GM19240 (cell line): ENCODE measurements around the gene PIGK.
"Not testable (repeated sequence)": the region's sequence is repeated elsewhere in the genome, so short reads cannot be mapped to it uniquely, and the experiment has no call there.

Experiments
- DNase-seq: peaks from one replicate; pipeline ENCODE4 v3.0.0; 2011; ENCODE audit warnings: low spot score; ENCODE audit not compliant: insufficient read length

The PIGK gene

DNA sequence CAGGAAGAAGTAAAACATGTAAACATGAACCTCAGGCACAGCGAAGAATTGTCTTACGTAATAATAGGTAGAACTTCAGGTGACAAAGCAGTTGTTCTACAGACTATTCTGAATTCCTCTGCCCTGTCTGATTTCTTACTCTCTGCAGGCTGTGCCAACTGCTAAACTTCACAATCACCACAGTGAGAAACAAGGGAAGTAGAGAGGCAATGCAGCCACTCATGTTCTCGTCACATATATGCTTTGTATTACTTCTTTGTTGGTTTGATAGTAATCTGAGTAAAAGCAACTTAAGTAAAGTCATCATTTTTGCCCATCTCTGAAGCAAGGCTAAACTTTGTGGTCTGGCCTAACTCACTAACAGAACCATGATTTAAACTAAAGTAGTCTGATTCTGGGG is 21.9 kb downstream of the PIGK start:
- no peak for DNase-seq

DNA sequence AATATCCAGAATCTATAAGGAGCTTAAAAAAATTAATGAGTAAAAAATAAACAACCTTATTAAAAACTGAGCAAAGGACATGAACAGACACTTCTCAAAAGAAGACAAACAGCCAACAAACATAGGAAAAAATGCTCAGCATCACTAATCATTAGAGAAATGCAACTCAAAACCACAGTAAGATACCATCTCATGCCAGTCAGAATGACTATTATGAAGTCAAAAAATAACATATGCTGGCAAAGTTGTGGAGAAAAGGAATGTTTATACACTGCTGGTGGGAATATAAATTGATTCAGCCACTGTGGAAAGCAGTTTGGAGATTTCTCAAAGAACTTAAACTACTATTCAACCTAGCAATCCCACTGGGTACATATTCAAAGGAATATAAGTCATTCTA is 25.3 kb downstream of the PIGK start:
- DNase-seq, result no peak

DNA sequence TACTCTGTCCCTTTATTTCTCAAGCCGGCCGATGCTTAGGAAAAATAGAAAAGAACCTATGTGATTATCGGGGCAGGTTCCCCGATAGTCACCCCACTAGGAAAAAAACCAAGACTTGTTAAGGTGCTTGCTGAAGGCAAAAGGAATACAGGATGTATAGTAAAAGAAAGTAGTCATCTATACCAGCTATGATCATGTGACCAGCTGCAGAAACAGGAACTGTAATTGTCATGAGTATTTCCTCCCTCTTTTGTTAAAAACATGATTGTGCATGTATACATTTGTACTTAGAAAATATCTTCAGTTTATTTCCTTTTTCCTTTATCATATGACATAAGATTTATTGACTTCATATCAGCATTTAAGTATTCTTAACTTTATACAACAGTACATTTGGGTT is 30.5 kb downstream of the PIGK start:
- no peak for DNase-seq

- DNase-seq, result not testable (repeated sequence)
Observed at GRCh38 chr1:77186907-77187306, 32.3 kb downstream of the PIGK start.

DNA sequence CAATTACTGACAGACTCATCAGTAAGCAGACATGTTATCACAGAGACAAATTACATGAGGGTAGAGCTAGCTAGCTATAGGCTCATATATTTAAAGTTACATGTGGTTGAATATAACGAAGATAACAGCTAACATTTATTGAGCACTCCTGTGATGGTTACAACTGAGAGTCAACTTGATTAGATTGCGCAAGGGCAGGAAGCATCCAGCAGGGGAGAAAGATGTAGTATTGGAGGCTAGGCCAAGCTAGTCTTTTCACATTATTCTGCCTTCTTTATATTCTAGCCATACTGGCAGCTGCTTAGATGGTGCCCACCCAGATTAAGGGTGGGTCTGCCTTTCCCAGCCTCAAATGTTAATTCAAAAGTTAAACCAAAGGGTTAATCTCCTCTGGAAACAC is 37.1 kb downstream of the PIGK start:
- DNase-seq, result no peak

- no peak for DNase-seq
Observed at GRCh38 chr1:77179632-77180031, 39.6 kb downstream of the PIGK start.

- no peak for DNase-seq
Observed at GRCh38 chr1:77175230-77175844, 43.9 kb downstream of the PIGK start.

DNA sequence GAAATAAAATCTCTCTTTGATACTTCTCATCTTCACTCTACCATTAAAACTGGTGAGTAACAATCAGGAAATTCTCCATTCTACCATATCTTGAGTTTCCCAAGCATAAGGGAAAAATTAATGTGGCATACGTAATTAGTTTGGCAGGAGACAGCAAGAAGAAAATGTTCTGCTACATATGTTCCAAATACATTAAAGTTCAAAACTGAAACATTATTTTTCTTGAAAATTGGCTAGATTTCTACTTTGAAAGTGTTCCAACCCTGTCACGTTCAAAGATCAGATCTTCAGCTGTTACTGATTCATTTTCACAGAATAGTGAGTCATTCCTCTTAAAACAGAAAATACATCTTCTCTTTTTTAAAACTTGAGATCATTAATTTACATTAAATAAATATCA is 48.5 kb downstream of the PIGK start:
- DNase-seq, result no peak

DNA sequence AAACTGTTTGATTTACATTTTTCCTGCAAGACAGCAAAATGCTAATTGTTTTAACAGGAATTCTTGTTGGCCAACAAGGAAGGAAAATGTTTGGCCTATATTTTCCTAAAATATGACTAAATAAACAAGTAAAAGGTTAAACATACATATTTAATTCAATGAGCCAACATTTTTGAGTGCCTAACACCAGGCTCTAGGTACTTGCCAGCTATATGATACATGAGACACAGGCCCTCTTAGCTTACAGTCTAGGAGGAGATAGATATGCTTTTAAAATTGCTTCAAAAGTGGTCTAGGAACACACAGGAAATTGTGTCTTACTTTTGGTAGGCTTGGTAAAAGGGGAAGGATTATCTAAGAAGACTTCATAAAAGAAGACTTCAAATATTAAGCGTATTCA is 50.9 kb downstream of the PIGK start:
- no peak for DNase-seq

- no peak for DNase-seq
Observed at GRCh38 chr1:77164434-77164944, 54.7 kb downstream of the PIGK start.

DNA sequence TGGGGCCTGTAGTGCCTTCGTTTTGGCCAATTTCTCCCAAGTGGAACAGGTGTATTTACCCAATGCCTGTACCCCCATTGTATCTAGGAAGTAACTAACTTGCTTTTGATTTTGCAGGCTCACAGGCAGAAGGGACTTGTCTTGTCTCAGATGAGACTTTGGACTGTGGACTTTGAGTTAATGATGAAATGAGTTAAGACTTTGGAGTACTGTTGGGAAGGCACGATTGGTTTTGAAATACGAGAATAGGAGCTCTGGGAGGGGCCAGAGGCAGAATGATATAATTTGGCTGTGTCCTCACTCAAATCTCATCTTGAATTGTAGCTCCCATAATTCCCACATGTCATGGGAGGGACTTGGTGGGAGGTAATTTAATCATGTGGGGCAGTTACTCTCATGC is 59.5 kb downstream of the PIGK start:
- not testable (repeated sequence) for DNase-seq

GRCh38 chr1:77156214-77156613 is 63.0 kb downstream of the PIGK start:
- DNase-seq, result no peak

GRCh38 chr1:77146270-77146669 is 73.0 kb downstream of the PIGK start:
- DNase-seq, result no peak

GRCh38 chr1:77143529-77144121 is 75.6 kb downstream of the PIGK start:
- DNase-seq, result no peak

DNA sequence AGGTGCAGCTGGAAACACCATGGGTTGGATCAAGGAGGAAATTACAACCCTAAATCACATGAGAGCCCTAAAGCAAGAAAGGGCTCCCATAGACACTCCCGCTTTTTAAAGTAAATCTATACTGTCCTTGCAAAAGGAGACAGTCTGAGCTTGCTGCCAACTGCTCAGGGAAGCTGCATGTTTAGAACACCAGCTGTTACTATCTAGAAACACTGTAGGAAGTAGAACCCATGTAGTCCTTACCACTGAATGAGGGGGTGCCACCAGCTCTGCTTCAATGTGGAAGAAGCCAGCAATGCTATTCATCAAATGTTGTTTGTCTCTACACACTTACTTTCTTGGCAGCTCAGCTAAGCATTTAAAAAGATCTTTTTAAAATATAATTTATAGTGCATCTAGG is 79.8 kb downstream of the PIGK start:
- DNase-seq, result no peak

- no peak for DNase-seq
Observed at GRCh38 chr1:77134359-77134758, 84.9 kb downstream of the PIGK start.

GRCh38 chr1:77133731-77134358 is 85.4 kb downstream of the PIGK start:
- DNase-seq, result no peak

- no peak for DNase-seq
Observed at GRCh38 chr1:77126307-77126706, 92.9 kb downstream of the PIGK start.

DNA sequence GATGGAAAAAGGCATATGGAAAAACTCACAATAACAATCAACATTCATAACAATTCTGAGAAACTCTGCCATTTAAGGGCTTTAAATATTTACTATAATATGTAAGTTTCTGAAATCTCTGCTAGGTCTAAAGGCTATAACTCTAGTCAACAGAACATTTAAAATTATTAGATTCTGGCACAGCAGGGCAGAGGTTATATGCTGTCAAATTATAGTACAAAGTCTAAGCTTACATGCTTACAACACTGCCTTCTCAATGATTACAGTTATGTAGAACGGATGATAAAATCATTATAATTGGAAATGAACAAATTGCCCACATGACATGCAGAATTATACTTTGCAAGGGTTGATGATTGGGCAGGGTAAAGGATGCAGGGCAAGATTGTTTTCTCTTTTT is 97.7 kb downstream of the PIGK start:
- no peak for DNase-seq

DNA sequence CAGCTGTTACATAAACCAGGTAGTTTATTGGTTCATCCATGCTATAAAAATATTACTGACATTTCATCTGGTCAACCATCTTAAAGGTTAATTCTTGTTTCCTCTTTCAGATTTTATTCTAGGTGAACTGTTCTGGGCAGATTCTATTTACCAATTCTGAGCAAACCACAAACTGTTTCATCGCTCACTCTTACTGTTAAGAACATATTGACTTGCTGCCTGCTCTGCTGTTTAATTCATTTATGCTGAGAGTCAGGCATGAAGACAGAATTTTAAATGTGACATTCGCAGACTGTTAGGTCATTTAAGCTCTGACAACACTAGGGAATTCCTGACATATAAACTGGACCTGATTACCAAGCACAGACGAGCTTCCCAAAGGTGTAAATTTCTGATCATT is 98.3 kb downstream of the PIGK start:
- DNase-seq, result no peak

GRCh38 chr1:77118712-77119111 is 100.5 kb downstream of the PIGK start:
- no peak for DNase-seq

- no peak for DNase-seq
Observed at GRCh38 chr1:77104672-77105071, 114.6 kb downstream of the PIGK start.

DNA sequence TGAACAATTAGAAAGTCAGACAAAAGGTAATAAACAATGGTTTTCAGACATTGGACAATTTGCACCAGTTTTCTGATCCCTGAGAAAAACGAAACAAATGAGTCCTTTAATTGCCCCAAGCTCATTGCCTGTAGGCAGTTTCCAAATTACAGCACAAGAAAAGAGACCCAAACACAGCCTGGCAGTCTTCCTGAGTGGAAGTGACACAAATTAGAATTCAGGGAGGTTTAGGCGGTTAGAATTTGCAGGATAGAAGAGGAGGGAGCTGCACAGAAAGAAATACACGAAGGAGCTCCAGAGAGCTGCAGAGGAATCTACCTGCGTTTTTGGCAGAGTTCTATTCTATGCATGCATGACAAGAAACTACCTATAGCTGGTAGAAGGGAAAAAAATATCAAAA is 115.7 kb downstream of the PIGK start:
- no peak for DNase-seq
